Upper lobe of left lung (tissue), 6 donors: ENCODE measurements around the gene GRK7. TPM values are rescaled to one million over a fixed set of nuclear protein-coding genes. Genes with fewer than 3 reads are reported as not detected.

ENCODE experiments used
- ATAC-seq, 2 donors: fragments of 200-7000 bp; cut with Tn5 transposase; one replicate each; pipeline ENCODE4 v1.9.1; 2022; ENCODE audit warnings: mild to moderate bottlenecking in 2 of 2, moderate library complexity in 2 of 2; ENCODE audit not compliant: low FRiP score in 2 of 2
- DNase-seq, 2 donors: peaks; one replicate each; pipeline ENCODE4 v3.0.0-alpha.2; 2019 to 2020
- H3K27ac ChIP-seq, 4 donors: fragments of 200-600 bp; sonication (generic); one replicate each; pipeline ENCODE4 v1.5.1; 2016 to 2019
- H3K27me3 ChIP-seq, 4 donors: fragments of 200-600 bp; sonication (generic); one replicate each; pipeline ENCODE4 v1.5.1; 2017 to 2019
- H3K36me3 ChIP-seq, 4 donors: fragments of 200-600 bp; sonication (generic); one replicate each; pipeline ENCODE4 v1.5.1; 2016 to 2019
- H3K4me1 ChIP-seq, 4 donors: fragments of 200-600 bp; sonication (generic); one replicate each; pipeline ENCODE4 v1.5.1; 2018 to 2019
- H3K4me3 ChIP-seq, 4 donors: fragments of 200-600 bp; sonication (generic); one replicate each; pipeline ENCODE4 v1.5.1; 2017 to 2019; ENCODE audit warnings: mild to moderate bottlenecking in 2 of 4, moderate library complexity in 1 of 4
- H3K9me3 ChIP-seq, 4 donors: fragments of 200-600 bp; sonication (generic); one replicate each; pipeline ENCODE4 v1.5.1; 2018 to 2019
- CTCF ChIP-seq, 6 experiments: fragments of 450-650 bp in 4 of 6; fragments of 200-600 bp in 2 of 6; sonication (generic) in 2 of 6; IDR thresholded peaks; one replicate each; pipeline ENCODE4 v1.5.1; 2016 to 2019; ENCODE audit warnings: antibody characterized with exemption in 6 of 6
- EP300 ChIP-seq, 4 donors: sonication (generic); formaldehyde crosslinking; IDR thresholded peaks; one replicate each; pipeline ENCODE4 v1.5.1; 2017; ENCODE audit warnings: antibody characterized with exemption in 4 of 4, control low read depth in 2 of 4
- POLR2A ChIP-seq, 4 donors: fragments of 450-650 bp; IDR thresholded peaks; one replicate each; pipeline ENCODE4 v1.5.1; 2016 to 2017; ENCODE audit warnings: antibody characterized with exemption in 4 of 4, mild to moderate bottlenecking in 2 of 4
- POLR2AphosphoS5 ChIP-seq, 2 donors: sonication (generic); formaldehyde crosslinking; IDR thresholded peaks; one replicate each; pipeline ENCODE4 v1.5.1; 2017; ENCODE audit warnings: antibody characterized with exemption in 2 of 2
- WGBS, 2 donors: methylation state at CpG; one replicate each; pipeline ENCODE4 v1.1.5; 2017 to 2018; 5-methylcytosine and 5-hydroxymethylcytosine counted together
- total RNA-seq, 6 donors: library from RNA; depleted of rRNA in 4 of 6; stranded (reverse); fragments of >200 nt in 4 of 6; gene quantifications; one replicate each; pipeline versions ENCODE4 v1.1.0 to v1.2.1, GENCODE V29; 2016 to 2021
- donor health status: DM: no; HTN: no; CAD: no; lungs with moderate emphysema.
- donor health status: DM: no; HTN: yes; CAD: no; lungs with severe emphysema.

GRK7 gene
- total RNA-seq, 6 donors from 2014 or later, result 0.22 TPM; not detected in 5

- no peak for TF ChIP-seq POLR2A (IDR thresholded peaks at IDR 0.05)
- no peak for TF ChIP-seq CTCF (IDR thresholded peaks at IDR 0.05)
- no peak for TF ChIP-seq POLR2AphosphoS5 (IDR thresholded peaks at IDR 0.05)
- no peak for TF ChIP-seq EP300 (IDR thresholded peaks at IDR 0.05)
- Histone ChIP-seq H3K9me3 (no peaks in the 10 kb centered on the region), H3K4me1 (no peaks in the 10 kb centered on the region), H3K27ac (no peak overlapping the region), H3K27me3 (no peaks in the 10 kb centered on the region), H3K36me3 (no peaks in the 10 kb centered on the region), H3K4me3 (no peak overlapping the region)
- WGBS, 2 donors, result 93 to 94% methylated on average over 7 of the region's 7 CpGs
- DNase-seq (no peak), ATAC-seq (no peak)
These were observed 26.1 kb downstream of the GRK7 start for GRCh38 chr3:141789281-141789680.

DNA sequence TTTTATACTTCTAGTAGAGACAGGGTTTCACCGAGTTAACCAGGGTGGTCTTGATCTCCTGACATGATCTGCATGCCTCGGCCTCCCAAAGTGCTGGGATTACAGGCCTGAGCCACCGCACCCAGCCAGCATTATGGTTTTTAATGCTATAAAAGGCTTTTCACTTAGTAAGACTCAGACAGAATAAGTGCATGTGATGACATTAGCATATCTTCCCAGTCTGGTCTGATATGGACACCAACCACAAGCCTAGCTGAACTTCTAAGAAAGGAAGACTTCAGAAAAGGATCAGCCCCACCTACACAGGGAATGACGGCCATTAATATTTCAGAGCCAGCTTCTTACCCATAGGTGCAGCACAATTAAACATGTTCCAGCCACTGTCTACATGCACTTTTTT is 27.0 kb downstream of the GRK7 start:
- H3K36me3 ChIP-seq, result no peaks in the 10 kb centered on the region
- TF ChIP-seq EP300 (IDR thresholded peaks at IDR 0.05), result no peak
- TF ChIP-seq POLR2AphosphoS5 (IDR thresholded peaks at IDR 0.05), result no peak
- no peak for TF ChIP-seq CTCF (IDR thresholded peaks at IDR 0.05)
- TF ChIP-seq POLR2A (IDR thresholded peaks at IDR 0.05), result no peak
- DNase-seq (no peak), ATAC-seq (no peak)
- H3K27me3 ChIP-seq, result no peaks in the 10 kb centered on the region
- H3K9me3 ChIP-seq, result no peaks in the 10 kb centered on the region
- H3K4me1 ChIP-seq, result peaks cover 0 to under 1% (median 0%) of the 10 kb centered on the region in 4 donors
- no peak overlapping the region for H3K27ac ChIP-seq
- H3K4me3 ChIP-seq, result no peak overlapping the region
- WGBS, 2 donors, result 93 to 94% methylated on average over 4 of the region's 4 CpGs

GRCh38 chr3:141792495-141792894 is 29.3 kb downstream of the GRK7 start:
- Histone ChIP-seq H3K9me3 (no peaks in the 10 kb centered on the region), H3K36me3 (no peaks in the 10 kb centered on the region), H3K4me1 (peaks cover 9 to 23% (median 17%) of the 10 kb centered on the region in 4 donors), H3K27me3 (no peaks in the 10 kb centered on the region), H3K27ac (no peak overlapping the region), H3K4me3 (no peak overlapping the region)
- ATAC-seq (no peak), DNase-seq (no peak)
- no peak for TF ChIP-seq POLR2AphosphoS5 (IDR thresholded peaks at IDR 0.05)
- no peak for TF ChIP-seq POLR2A (IDR thresholded peaks at IDR 0.05)
- no peak for TF ChIP-seq CTCF (IDR thresholded peaks at IDR 0.05)
- TF ChIP-seq EP300 (IDR thresholded peaks at IDR 0.05), result no peak
- WGBS, 2 donors, result 100% methylated on average over 1 of the region's 1 CpG

- Histone ChIP-seq H3K4me1 (peaks cover 20 to 35% (median 28%) of the 10 kb centered on the region in 4 donors), H3K27me3 (no peaks in the 10 kb centered on the region), H3K36me3 (no peaks in the 10 kb centered on the region), H3K9me3 (no peaks in the 10 kb centered on the region), H3K4me3 (no peak overlapping the region), H3K27ac (no peak overlapping the region)
- whole genome bisulfite sequencing, 2 donors, result 92 to 97% methylated on average over 6 to 8 of the region's 8 CpGs
- DNase-seq (no peak), ATAC-seq (no peak)
- TF ChIP-seq CTCF (IDR thresholded peaks at IDR 0.05) (no peak), POLR2A (IDR thresholded peaks at IDR 0.05) (no peak)
These were observed 30.5 kb downstream of the GRK7 start for GRCh38 chr3:141793476-141794260.

- TF ChIP-seq POLR2A (IDR thresholded peaks at IDR 0.05) (no peak), CTCF (IDR thresholded peaks at IDR 0.05) (no peak), EP300 (IDR thresholded peaks at IDR 0.05) (no peak), POLR2AphosphoS5 (IDR thresholded peaks at IDR 0.05) (no peak)
- 80 to 91% methylated on average over 4 of the region's 4 CpGs for WGBS, 2 donors
- ATAC-seq, result no peak
These were observed 32.1 kb downstream of the GRK7 start for GRCh38 chr3:141795276-141795675.

More at GRCh38 chr3:141795276-141795675, 32.1 kb downstream of the GRK7 start:
- Histone ChIP-seq H3K9me3 (no peaks in the 10 kb centered on the region), H3K27ac (no peak overlapping the region), H3K36me3 (no peaks in the 10 kb centered on the region), H3K4me3 (no peak overlapping the region), H3K4me1 (peaks cover 23 to 39% (median 31%) of the 10 kb centered on the region in 4 donors), H3K27me3 (no peaks in the 10 kb centered on the region)
- no peak for DNase-seq
